IMR-90 (cell line): Measurements from ENCODE around the gene ITGB1BP1. TPM values are rescaled to one million over a fixed set of nuclear protein-coding genes. Genes with fewer than 3 reads are reported as not detected.

Source experiments
- ATAC-seq: fragments of 200-7000 bp; cut with Tn5 transposase; 2 replicates; pipeline ENCODE4 v1.9.1; 2020; ENCODE audit warnings: low read depth, mild to moderate bottlenecking, moderate library complexity
- BruUV-seq: library from RNA; stranded (reverse); fragments of 400-500 nt; replicated peaks from 2 replicates; lab custom pipeline; 2021; lab: Mats Ljungman, UMichigan
- CTCF ChIA-PET: fragments of 300-600 bp; formaldehyde crosslinking; extraction: SDS; loops from one replicate; lab custom pipeline; 2021; ENCODE audit warnings: antibody characterized with exemption; lab: Yijun Ruan, JAX
- POLR2A ChIA-PET: fragments of 300-600 bp; sonication (Branson Sonifier 250); formaldehyde crosslinking; loops from one replicate; lab custom pipeline; 2022; ENCODE audit warnings: antibody characterized with exemption; ENCODE audit not compliant: unreplicated experiment; lab: Charles Lee
- DNase-seq: peaks from one replicate; pipeline ENCODE4 v3.0.0; 2013
- H2AFZ ChIP-seq: replicated peaks from 2 replicates; pipeline ENCODE3; 2013; ENCODE audit warnings: low read length, mild to moderate bottlenecking; ENCODE audit not compliant: poor library complexity
- H2AK5ac ChIP-seq: 2 replicates; pipeline ENCODE4 v1.6.1; 2013; ENCODE audit warnings: low read depth, low read length, inconsistent platforms
- H2AK9ac ChIP-seq: replicated peaks from 2 replicates; pipeline ENCODE3; 2013; ENCODE audit warnings: mild to moderate bottlenecking, low read depth, low read length, moderate library complexity; ENCODE audit not compliant: poor library complexity
- H2BK120ac ChIP-seq: 2 replicates; pipeline ENCODE4 v1.6.1; 2013; ENCODE audit warnings: low read depth, low read length, inconsistent platforms
- H2BK15ac ChIP-seq: 3 replicates; pipeline ENCODE4 v1.6.1; 2013; ENCODE audit warnings: low read depth, low read length, inconsistent platforms
- H2BK20ac ChIP-seq: 2 replicates; pipeline ENCODE4 v1.6.1; 2013; ENCODE audit warnings: low read depth, mild to moderate bottlenecking, inconsistent platforms, low read length, moderate library complexity
- H2BK5ac ChIP-seq: 2 replicates; pipeline ENCODE4 v1.6.1; 2013; ENCODE audit warnings: mild to moderate bottlenecking, low read depth, low read length, inconsistent platforms; ENCODE audit not compliant: poor library complexity, severe bottlenecking
- H3K14ac ChIP-seq: replicated peaks from 2 replicates; pipeline ENCODE4 v1.6.1; 2013; ENCODE audit warnings: low read depth, low read length, inconsistent platforms
- H3K18ac ChIP-seq: 2 replicates; pipeline ENCODE4 v1.6.1; 2013; ENCODE audit warnings: low read depth, low read length, control low read depth
- H3K23ac ChIP-seq: 2 replicates; pipeline ENCODE4 v1.6.1; 2013; ENCODE audit warnings: low read depth, low read length, inconsistent platforms
- H3K27ac ChIP-seq: 2 replicates; pipeline ENCODE4 v1.5.1; 2013; ENCODE audit warnings: mild to moderate bottlenecking, control low read depth, low read length; ENCODE audit not compliant: insufficient read depth
- H3K27me3 ChIP-seq: 2 replicates; pipeline ENCODE4 v1.6.1; 2013; ENCODE audit warnings: low read length; ENCODE audit not compliant: control insufficient read depth, insufficient read depth
- H3K36me3 ChIP-seq: 2 replicates; pipeline ENCODE4 v1.6.1; 2013; ENCODE audit warnings: low read length, mixed read lengths; ENCODE audit not compliant: control insufficient read depth, insufficient read depth
- H3K4ac ChIP-seq: 2 replicates; pipeline ENCODE4 v1.6.1; 2013; ENCODE audit warnings: low read depth, low read length, inconsistent platforms
- H3K4me1 ChIP-seq: 2 replicates; pipeline ENCODE4 v1.6.1; 2013; ENCODE audit warnings: low read length, mixed read lengths; ENCODE audit not compliant: control insufficient read depth, insufficient read depth
- H3K4me2 ChIP-seq: 2 replicates; pipeline ENCODE4 v1.6.1; 2013; ENCODE audit warnings: low read depth, mild to moderate bottlenecking, control low read depth, low read length, moderate library complexity
- H3K4me3 ChIP-seq: 2 replicates; pipeline ENCODE4 v1.5.1; 2013; ENCODE audit warnings: low read depth, mild to moderate bottlenecking, control low read depth, low read length, moderate library complexity; ENCODE audit not compliant: insufficient read depth
- H3K56ac ChIP-seq: 2 replicates; pipeline ENCODE4 v1.6.1; 2013; ENCODE audit warnings: low read length, inconsistent platforms; ENCODE audit not compliant: insufficient read depth; ENCODE audit errors: extremely low read depth
- H3K79me1 ChIP-seq, 2 experiments: 2 replicates each; pipeline ENCODE4 v1.6.1; 2013; ENCODE audit warnings: low read length in 2 of 2, inconsistent platforms in 1 of 2, low read depth in 1 of 2
- H3K9ac ChIP-seq: 2 replicates; pipeline ENCODE4 v1.6.1; 2013; ENCODE audit warnings: low read depth, low read length, control low read depth
- H3K9me1 ChIP-seq: 2 replicates; pipeline ENCODE4 v1.6.1; 2013; ENCODE audit warnings: low read length, inconsistent platforms; ENCODE audit not compliant: insufficient read depth
- H3K9me3 ChIP-seq: 2 replicates; pipeline ENCODE4 v1.6.1; 2013; ENCODE audit warnings: low read length; ENCODE audit not compliant: control insufficient read depth, insufficient read depth
- H4K20me1 ChIP-seq: 2 replicates; pipeline ENCODE4 v1.6.1; 2013; ENCODE audit warnings: low read length, inconsistent platforms; ENCODE audit not compliant: insufficient read depth
- H4K5ac ChIP-seq: 2 replicates; pipeline ENCODE4 v1.6.1; 2013; ENCODE audit warnings: mild to moderate bottlenecking, low read depth, low read length, control low read depth
- H4K8ac ChIP-seq, 2 experiments: 2 replicates each; pipeline ENCODE4 v1.6.1; 2013; ENCODE audit warnings: low read depth in 2 of 2, low read length in 2 of 2, control low read depth in 1 of 2, inconsistent platforms in 1 of 2
- H4K91ac ChIP-seq: 2 replicates; pipeline ENCODE4 v1.6.1; 2013; ENCODE audit warnings: low read depth, low read length, inconsistent platforms; ENCODE audit not compliant: insufficient read depth
- CHD1 ChIP-seq: IDR thresholded peaks from 2 replicates; pipeline ENCODE4 v1.6.1; 2012; ENCODE audit warnings: low read depth, low read length, improper control_type of control experiment
- ELK1 ChIP-seq: fragments of 150-350 bp; IDR thresholded peaks from 2 replicates; pipeline ENCODE4 v1.6.1; 2016; ENCODE audit warnings: low read depth, mild to moderate bottlenecking, low read length, moderate library complexity, borderline replicate concordance
- RAD21 ChIP-seq: IDR thresholded peaks from 2 replicates; pipeline ENCODE4 v1.6.1; 2012; ENCODE audit warnings: low read length, improper control_type of control experiment
- RCOR1 ChIP-seq: IDR thresholded peaks from 2 replicates; pipeline ENCODE4 v1.6.1; 2012; ENCODE audit warnings: mild to moderate bottlenecking, low read length, improper control_type of control experiment; ENCODE audit not compliant: insufficient replicate concordance
- SMC3 ChIP-seq: fragments of 150-350 bp; IDR thresholded peaks from 2 replicates; pipeline ENCODE4 v1.6.1; 2016; ENCODE audit warnings: low read depth, mild to moderate bottlenecking, antibody characterized with exemption, low read length, moderate library complexity
- WGBS, 2 experiments: methylation state at CpG; one replicate each; pipeline versions ENCODE4 v1.1.5 to v1.1.7; 2013; ENCODE audit warnings: missing lambda C conversion rate in 2 of 2; ENCODE audit not compliant: insufficient read length in 1 of 2; ENCODE audit errors: extremely low coverage in 2 of 2; 5-methylcytosine and 5-hydroxymethylcytosine counted together
- dilution Hi-C: fragments of 300-500 bp; cut with HindIII; formaldehyde crosslinking; loops from one replicate; pipeline ENCODE4 v1.14.3; 2018; ENCODE audit warnings: low sequenced_read_pairs; ENCODE audit not compliant: unreplicated experiment
- in situ Hi-C: fragments of 300-500 bp; cut with MboI; formaldehyde crosslinking; loops from 3 replicates; pipeline ENCODE4 v1.14.3; 2019; ENCODE audit warnings: low sequenced_read_pairs, inconsistent platforms, mixed read lengths
- intact Hi-C: fragments of 100-400 bp; cut with micrococcal nuclease; formaldehyde crosslinking; loops from 2 replicates; pipeline ENCODE4 v1.10.0; 2022
- polyA plus RNA-seq, 3 experiments: library from polyadenylated mRNA; depleted of rRNA; stranded (reverse); fragments of >200 nt; gene quantifications; 2 replicates each; pipeline ENCODE4 v1.2.3, GENCODE V29; 2012; ENCODE audit warnings: low replicate concordance in 1 of 3
- total RNA-seq: library from RNA; depleted of rRNA; stranded (reverse); fragments of >200 nt; gene quantifications from 2 replicates; pipeline ENCODE4 v1.2.3, GENCODE V29; 2012

The ITGB1BP1 gene
- total and polyA plus RNA-seq, 2 of the 4 experiments (the other 2 are of a cell fraction): 48.6 to 88.1 TPM

- TF ChIP-seq RCOR1 (no peak), ELK1 (no peak)
Measured at GRCh38 chr2:9462313-9462712, 39.0 kb upstream of the ITGB1BP1 start (continued).

GRCh38 chr2:9461079-9461478, 37.8 kb upstream of the ITGB1BP1 start:
- CTCF ChIA-PET: no interaction called here
- Histone ChIP-seq H3K56ac (no peak overlapping the region), H4K5ac (no peak overlapping the region), H3K4me3 (no peak overlapping the region), H3K36me3 (peaks cover 16% of the 10 kb centered on the region), H2BK120ac (no peak overlapping the region), H3K9me1 (peaks cover 10% of the 10 kb centered on the region), H3K14ac (no peak overlapping the region), H3K9ac (no peak overlapping the region), H3K18ac (no peak overlapping the region), H4K91ac (no peak overlapping the region), H3K4ac (no peak overlapping the region), H3K4me2 (no peak overlapping the region), H2AK9ac (no peak overlapping the region), H3K27ac (no peak overlapping the region), H3K79me1 (peaks cover 7 to 21% of the 10 kb centered on the region in 2 experiments; a peak in 3 of 4 replicates), H2BK15ac (no peak overlapping the region), H4K8ac (no peak overlapping the region), H2BK20ac (no peak overlapping the region), H2AK5ac (no peak overlapping the region), H4K20me1 (no peaks in the 10 kb centered on the region), H3K23ac (no peak overlapping the region), H2BK5ac (no peak overlapping the region), H3K4me1 (peaks cover 5% of the 10 kb centered on the region; the same call in 1 of the 2 replicates), H3K27me3 (no peaks in the 10 kb centered on the region), H2AFZ (no peak overlapping the region), H3K9me3 (no peaks in the 10 kb centered on the region)
- intact Hi-C loops (no loop called here), in situ Hi-C loops (no loop called here), dilution Hi-C loops (no loop called here)
- TF ChIP-seq RCOR1 (no peak), ELK1 (no peak), SMC3 (no peak), CHD1 (no peak), RAD21 (no peak)
- ATAC-seq: no peak
- no peak for DNase-seq
- no TSS peak for BruUV-seq
- no CpG with 5 or more reads among the region's 3 CpGs for WGBS, 2 experiments
- POLR2A ChIA-PET: no interaction called here
